ENCODE results near the gene FMN2.

The FMN2 gene

GRCh38 chr1:240193679-240194078 is 102.0 kb downstream of the FMN2 start:
- Histone ChIP-seq H3K9me2 (replicated peaks; ENCODE audit: insufficient read depth, low read length) (no peaks in the 10 kb centered on the region), H3K9ac (ENCODE audit: low read length) (no peak overlapping the region), H4K20me1 (ENCODE audit: low read depth, low read length) (no peaks in the 10 kb centered on the region), H3K4me2 (ENCODE audit: low read depth, low read length, poor library complexity, severe bottlenecking) (no peak overlapping the region), H2AFZ (ENCODE audit: low read depth, low read length, severe bottlenecking) (no peak overlapping the region), H3K79me2 (ENCODE audit: insufficient read depth, low read length) (no peaks in the 10 kb centered on the region), H3F3A (ENCODE audit: insufficient read depth) (no peaks in the 10 kb centered on the region), H3K27ac (ENCODE audit: low read depth, low read length) (no peak overlapping the region), H3K9me3 (ENCODE audit: insufficient read depth, low read length) (no peaks in the 10 kb centered on the region), H3K4me3 (ENCODE audit: insufficient read depth, low read length, poor library complexity, severe bottlenecking) (no peak overlapping the region), H3K27me3 (ENCODE audit: low read length) (no peaks in the 10 kb centered on the region), H3K36me3 (ENCODE audit: low read length) (no peaks in the 10 kb centered on the region)
- no peak for TF ChIP-seq EZH2phosphoT487 (conservative IDR thresholded peaks at IDR 0.05; ENCODE audit: low read length)
- no peak for TF ChIP-seq CTCF (IDR thresholded peaks at IDR 0.05; ENCODE audit: insufficient read depth, low read length, poor library complexity, severe bottlenecking)

- H3K9ac ChIP-seq (ENCODE audit: low read length): no peak overlapping the region
- no peaks in the 10 kb centered on the region for H3F3A ChIP-seq (ENCODE audit: insufficient read depth)
- no peaks in the 10 kb centered on the region for H3K36me3 ChIP-seq (ENCODE audit: low read length)
- H3K27ac ChIP-seq (ENCODE audit: low read depth, low read length): no peak overlapping the region
- H3K4me2 ChIP-seq (ENCODE audit: low read depth, low read length, poor library complexity, severe bottlenecking): no peak overlapping the region
- H2AFZ ChIP-seq (ENCODE audit: low read depth, low read length, severe bottlenecking): no peak overlapping the region
- H3K4me3 ChIP-seq (ENCODE audit: insufficient read depth, low read length, poor library complexity, severe bottlenecking): no peak overlapping the region
- H3K9me2 ChIP-seq (replicated peaks; ENCODE audit: insufficient read depth, low read length): no peaks in the 10 kb centered on the region
- no peaks in the 10 kb centered on the region for H3K27me3 ChIP-seq (ENCODE audit: low read length)
- H4K20me1 ChIP-seq (ENCODE audit: low read depth, low read length): no peaks in the 10 kb centered on the region
- TF ChIP-seq CTCF (IDR thresholded peaks at IDR 0.05; ENCODE audit: insufficient read depth, low read length, poor library complexity, severe bottlenecking) (no peak), EZH2phosphoT487 (conservative IDR thresholded peaks at IDR 0.05; ENCODE audit: low read length) (no peak)
- no peaks in the 10 kb centered on the region for H3K9me3 ChIP-seq (ENCODE audit: insufficient read depth, low read length)
- no peaks in the 10 kb centered on the region for H3K79me2 ChIP-seq (ENCODE audit: insufficient read depth, low read length)
Measured at GRCh38 chr1:240194120-240194519, 102.4 kb downstream of the FMN2 start.

GRCh38 chr1:240198376-240198775 is 106.7 kb downstream of the FMN2 start:
- no peaks in the 10 kb centered on the region for H3K36me3 ChIP-seq (ENCODE audit: low read length)
- H3K79me2 ChIP-seq (ENCODE audit: insufficient read depth, low read length): no peaks in the 10 kb centered on the region
- H3K9ac ChIP-seq (ENCODE audit: low read length): no peak overlapping the region
- H3K4me3 ChIP-seq (ENCODE audit: insufficient read depth, low read length, poor library complexity, severe bottlenecking): no peak overlapping the region
- no peaks in the 10 kb centered on the region for H3F3A ChIP-seq (ENCODE audit: insufficient read depth)
- no peak for TF ChIP-seq CTCF (IDR thresholded peaks at IDR 0.05; ENCODE audit: insufficient read depth, low read length, poor library complexity, severe bottlenecking)
- no peak for TF ChIP-seq EZH2phosphoT487 (conservative IDR thresholded peaks at IDR 0.05; ENCODE audit: low read length)
- no peak overlapping the region for H3K4me2 ChIP-seq (ENCODE audit: low read depth, low read length, poor library complexity, severe bottlenecking)
- H3K27me3 ChIP-seq (ENCODE audit: low read length): no peaks in the 10 kb centered on the region
- no peaks in the 10 kb centered on the region for H3K9me3 ChIP-seq (ENCODE audit: insufficient read depth, low read length)
- H2AFZ ChIP-seq (ENCODE audit: low read depth, low read length, severe bottlenecking): no peak overlapping the region
- H4K20me1 ChIP-seq (ENCODE audit: low read depth, low read length): no peaks in the 10 kb centered on the region
- no peaks in the 10 kb centered on the region for H3K9me2 ChIP-seq (replicated peaks; ENCODE audit: insufficient read depth, low read length)
- H3K27ac ChIP-seq (ENCODE audit: low read depth, low read length): no peak overlapping the region

Measured in SU-DHL-6 (cell line).